IPS-11a (cell line): Measurements from ENCODE around the gene THPO.

Experiments used
- H3K4me3 ChIP-seq: one replicate; pipeline ENCODE4 v1.5.1; 2013; ENCODE audit warnings: low read depth, low read length, control low read depth

The THPO gene

GRCh38 chr3:184368116-184368515, 9.9 kb downstream of the THPO start:
- H3K4me3 ChIP-seq: no peak overlapping the region

DNA sequence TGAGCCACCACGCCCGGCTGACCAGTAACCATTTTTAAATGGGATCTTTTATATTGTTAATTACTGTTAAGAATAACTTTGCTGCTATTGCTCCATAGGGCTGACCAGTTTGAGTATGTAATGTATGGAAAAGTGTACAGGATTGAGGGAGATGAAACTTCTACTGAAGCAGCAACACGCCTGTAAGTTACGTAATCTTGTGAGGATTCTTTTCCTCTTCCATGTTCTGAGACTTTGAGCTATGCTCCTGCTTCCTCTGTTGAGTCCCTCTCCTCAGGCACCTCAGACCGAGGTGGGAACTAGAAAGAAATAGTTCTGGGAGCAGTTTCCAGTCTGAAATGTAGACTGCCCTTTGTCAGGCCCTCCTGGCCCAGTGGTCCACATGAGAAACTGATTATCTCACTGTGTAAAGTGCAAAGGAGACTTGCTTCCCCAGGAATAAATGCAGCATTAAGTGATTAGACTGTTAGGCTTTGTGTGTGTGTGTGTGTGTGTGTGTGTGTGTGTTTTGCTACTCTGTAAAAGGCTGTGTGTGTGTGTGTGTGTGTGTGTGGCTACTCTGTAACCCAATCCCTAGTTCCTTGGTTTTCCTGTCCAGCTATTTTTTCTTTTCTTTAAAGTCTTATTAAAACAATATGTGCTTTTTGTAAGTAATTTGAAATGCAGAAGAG, 11.3 kb downstream of the THPO start:
- H3K4me3 ChIP-seq: no peak overlapping the region

DNA sequence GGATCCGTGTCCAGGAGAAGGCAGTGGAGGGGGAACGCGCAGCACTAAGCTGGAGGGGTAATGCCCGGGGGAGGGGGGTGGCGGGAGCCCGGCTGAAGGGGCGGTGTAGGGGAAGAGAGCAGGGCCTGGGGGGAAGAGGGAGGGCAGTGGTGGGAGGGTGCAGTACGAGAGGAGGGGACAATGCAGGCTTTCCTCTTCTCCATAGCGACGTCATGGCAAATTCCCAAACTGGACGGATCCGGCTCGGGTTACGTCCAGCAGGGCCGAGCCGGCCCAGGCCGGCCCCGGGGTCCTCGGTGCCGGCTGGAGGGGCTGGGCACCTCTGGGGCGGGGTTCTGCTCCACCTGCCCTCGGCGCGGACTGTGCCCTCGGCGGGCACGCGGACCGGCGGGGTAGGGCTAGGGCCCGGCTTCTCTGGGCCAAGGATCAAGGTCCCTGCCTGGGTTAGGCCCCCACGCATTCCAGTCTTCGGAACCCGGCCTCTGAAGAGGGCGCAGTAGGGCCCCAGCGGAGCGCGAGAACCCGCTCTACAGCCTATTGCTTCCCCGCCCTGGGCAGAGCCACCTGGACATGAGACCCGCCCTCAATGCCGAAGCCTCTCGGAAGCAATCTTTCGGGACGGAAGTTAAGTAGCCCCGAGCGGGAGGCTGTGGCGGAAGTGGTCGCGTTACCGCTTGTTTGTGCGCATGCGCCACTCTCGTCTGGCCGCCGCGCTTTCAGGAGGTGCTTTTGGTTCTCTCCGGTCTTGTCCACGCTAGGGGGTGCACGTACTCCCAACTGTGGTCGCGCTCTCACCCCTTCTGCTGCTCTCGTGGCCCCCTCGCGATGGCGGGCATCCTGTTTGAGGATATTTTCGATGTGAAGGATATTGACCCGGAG, 15.1 kb downstream of the THPO start:
- peak overlapping the region; percentile 87 for H3K4me3 ChIP-seq

DNA sequence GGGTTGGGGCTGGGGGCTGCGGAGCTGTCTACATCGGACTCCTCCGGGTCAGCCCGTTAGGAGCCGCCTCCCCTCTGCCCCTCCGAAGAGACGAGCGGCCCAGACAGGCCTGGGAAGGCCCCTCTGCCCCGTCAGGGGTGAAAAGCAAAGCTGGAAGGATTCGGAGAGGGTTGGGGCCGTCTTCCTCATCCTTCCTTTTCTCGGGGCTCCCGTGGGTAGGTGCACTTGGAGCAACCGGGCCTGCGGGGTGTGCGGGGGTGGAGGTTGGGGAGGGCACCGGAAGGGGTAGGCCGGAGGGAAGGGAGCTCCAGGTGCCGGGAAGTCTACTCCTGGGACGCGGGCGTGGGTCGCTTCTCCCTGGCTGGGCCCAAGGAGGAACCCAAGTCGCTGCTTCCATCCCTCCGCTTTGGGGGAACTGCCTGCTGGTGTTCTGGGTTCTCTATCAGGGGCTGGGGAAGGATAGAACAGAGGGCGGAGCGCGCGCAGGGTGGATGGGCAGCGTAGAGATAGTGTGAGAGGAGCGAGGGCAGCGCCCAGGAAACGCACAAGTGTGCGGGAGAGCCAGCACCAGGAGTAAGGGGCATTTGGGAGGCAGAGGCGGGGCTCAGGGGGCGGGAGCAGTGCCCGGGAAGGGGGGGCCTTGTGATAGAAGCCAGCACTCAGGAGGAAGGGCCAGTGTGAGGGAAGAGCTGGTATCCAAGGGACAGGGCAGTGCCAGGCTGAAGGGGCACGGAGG, 15.9 kb downstream of the THPO start:
- H3K4me3 ChIP-seq: peak overlapping the region; percentile 87

DNA sequence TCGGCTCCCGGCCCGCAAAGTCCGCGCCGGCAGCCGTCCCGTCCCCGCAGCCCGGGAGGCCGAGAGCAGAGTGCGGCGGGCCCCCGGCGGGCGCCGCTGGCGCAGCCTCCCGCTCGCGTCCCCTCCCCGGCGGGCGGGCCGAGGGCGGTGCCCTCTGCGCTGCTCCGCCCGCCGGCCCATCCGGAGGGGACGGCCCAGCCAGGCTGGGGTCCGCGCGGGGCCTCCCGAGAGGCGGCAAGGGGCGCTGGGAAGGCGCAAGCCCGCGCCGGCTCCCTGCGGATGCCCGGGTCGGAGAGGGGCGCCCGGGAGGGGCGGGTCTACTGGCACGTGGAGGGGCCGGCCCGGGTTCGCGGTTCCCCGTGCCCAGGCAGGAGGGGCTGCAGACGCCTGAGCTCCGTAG, 16.5 kb downstream of the THPO start, which contains the start of the genes CLCN2 and POLR2H:
Gene CLCN2, minus strand, starts transcription at position 74 of the 400 bp plus-strand sequence. CDS start 126 bp downstream, outside the sequence.
Gene POLR2H, plus strand, starts transcription at position 179 of the 400 bp plus-strand sequence. CDS start 1,783 bp downstream, outside the sequence.
- peak within 1 kb of the TSS; percentile 87 for H3K4me3 ChIP-seq

DNA sequence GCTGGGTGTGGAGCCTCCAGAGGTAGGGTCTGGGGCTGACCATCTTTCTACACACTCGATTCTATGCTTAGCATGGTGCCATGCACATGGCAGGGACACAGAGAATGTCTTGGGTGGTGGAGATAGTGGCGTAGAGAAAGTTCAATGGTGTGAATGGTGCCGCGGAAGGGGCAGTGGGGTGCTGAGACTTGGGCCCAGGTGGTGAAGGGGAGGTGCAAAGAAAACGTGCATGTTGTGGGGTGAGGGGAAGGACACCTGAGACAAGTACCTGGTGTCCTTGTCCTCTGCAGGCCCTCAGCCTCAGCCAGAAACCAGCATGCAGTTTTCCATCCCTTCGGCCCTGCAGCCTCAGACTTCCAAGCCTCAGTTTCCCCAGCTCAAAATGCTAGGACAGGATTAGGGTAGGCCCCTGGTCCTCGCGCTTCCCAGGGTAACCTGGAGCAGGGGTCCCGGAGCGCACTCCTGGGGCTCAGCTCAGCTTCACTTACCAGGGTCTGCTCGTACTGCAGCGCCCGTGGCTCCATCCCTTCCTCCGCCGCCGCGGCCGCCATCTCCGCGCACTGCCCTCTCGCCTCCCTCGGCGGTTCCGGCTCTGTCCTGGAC, 17.0 kb downstream of the THPO start:
- peak overlapping the region; percentile 87 for H3K4me3 ChIP-seq

DNA sequence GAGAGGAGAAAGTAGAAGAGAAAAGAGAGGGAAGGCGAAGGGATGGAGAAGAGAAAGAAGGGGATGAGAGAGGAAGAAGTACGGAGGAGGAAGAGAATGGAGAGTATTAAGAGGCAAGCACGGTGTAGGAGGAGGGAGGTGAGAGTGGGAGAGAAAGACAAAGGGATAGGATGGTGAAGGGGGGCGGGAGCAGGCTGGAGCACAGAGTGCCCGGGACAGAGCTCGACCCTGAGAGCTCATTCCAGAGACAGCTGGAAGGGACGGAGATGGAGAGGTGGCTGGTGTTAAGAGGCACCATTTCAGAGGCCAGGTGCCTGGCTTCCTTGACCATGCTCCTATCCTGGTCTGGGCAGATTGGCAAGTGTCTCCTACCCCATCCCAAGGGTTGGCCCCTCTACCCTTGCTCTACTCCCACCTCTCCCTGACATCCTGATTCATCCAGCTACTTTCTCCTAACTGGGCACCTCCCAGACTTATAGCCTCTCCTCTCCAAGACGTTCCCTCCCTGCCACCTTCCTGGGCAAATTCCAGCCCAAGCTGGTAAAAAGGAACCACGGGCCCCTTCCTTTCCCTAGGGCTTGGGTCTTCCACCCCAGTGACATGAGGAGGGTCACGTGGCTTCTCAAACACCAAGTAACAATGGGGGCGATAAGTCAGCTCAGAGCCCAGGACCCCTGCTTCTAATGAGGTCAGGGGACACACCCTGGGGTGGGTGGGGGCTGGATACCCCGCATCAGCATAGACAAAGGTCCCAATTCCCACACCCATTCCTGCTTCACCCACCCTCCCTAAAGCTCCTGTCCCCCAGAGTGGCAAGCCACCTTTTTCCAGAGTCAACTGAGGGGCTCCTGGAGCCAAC, 17.7 kb downstream of the THPO start:
- peak overlapping the region; percentile 87 for H3K4me3 ChIP-seq

- no peak overlapping the region for H3K4me3 ChIP-seq
Observed at GRCh38 chr3:184359610-184360009, 18.4 kb downstream of the THPO start.

DNA sequence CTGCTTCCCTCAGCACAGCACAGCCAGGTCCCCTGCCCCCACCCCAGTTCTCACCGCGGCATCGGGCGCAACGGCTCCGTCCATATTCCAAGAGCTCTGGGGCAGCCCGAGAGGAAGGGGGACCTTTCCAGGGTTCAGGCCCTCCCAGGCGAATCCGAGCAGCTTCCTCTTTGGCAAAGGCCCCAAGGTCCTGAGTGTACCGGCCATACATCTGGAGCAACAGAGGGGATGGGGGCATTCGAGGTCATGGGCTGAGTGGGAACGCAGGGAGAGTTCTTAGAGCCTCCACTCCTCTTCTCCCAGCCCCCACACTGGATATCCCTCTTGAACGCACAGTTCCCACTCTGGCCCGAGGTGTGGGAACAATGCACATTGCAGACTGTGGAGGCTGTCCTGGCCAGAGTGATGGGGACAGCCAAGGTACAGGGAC, 19.1 kb downstream of the THPO start:
- H3K4me3 ChIP-seq: no peak overlapping the region

DNA sequence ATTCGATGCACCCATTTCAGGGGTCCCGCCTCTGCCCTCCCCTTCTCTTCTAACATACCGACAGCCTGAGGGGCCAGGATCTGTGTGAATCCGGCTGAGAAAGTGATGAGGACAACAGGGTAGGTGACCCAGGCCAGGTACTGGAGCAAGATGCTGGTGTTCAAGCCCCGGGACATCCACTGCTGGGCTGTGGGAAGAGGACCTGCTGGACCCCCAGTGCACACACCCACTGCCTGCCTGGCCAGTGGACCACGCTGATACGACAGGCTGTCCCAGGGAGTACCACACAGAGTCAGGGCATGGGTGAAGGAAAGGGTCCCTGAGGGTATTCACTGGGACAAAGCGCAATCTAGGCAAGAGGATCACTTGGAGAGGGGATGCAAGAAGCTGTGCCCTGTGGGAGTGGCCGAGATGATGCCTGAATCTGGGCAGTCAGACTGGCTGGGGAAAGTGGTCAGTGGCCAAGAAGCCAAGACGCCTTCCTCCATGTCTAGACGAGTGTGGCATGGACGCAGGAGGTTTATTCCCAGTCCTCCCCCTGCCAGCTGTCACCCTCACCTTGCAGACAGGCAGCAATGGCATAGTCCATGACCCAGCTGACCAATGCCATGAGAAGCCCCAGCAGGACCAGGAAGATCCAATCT, 19.8 kb downstream of the THPO start:
- H3K4me3 ChIP-seq: no peak overlapping the region

DNA sequence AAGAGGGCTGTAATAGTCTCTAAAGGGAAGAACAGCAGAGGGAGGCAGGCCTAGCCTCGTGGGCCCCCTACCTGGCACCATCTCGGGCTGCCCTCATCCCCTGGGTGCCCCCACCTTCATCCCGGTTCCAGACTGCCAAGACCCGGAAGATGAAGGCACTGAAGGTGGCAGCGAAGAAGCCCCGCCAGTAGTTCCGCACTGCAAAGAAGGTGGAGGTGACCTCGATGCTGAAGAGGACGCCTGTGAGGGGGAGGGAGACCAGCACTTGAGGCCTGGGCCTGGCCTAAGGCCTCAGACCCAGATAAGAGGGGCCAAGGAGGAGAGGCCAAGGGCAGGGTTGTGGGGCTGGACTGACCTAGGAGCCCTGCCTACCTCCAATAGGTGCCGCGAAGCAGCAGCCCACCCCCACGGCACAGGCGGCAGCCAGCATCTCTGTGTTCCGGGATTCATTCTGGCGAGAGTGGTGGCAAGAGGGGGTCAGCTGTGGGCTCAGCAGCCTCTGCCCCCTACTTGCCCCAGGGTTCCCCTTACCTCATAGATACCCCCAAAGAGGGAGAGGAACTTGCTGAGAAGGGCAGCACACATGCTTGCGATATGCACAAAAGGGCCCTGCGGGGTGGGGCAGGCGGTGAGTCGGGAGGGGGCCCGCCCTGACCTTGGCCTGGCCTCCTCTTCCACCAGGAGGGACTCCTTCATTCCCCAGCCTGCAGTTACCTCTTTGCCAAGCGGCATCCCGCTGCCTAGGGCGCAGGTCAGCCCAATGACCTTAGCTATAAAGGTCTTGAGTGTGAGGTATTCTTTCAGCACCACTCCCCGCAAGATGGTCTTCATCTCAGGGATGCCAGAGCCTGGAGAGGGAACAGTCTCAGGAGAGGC, 20.5 kb downstream of the THPO start:
- H3K4me3 ChIP-seq: no peak overlapping the region

DNA sequence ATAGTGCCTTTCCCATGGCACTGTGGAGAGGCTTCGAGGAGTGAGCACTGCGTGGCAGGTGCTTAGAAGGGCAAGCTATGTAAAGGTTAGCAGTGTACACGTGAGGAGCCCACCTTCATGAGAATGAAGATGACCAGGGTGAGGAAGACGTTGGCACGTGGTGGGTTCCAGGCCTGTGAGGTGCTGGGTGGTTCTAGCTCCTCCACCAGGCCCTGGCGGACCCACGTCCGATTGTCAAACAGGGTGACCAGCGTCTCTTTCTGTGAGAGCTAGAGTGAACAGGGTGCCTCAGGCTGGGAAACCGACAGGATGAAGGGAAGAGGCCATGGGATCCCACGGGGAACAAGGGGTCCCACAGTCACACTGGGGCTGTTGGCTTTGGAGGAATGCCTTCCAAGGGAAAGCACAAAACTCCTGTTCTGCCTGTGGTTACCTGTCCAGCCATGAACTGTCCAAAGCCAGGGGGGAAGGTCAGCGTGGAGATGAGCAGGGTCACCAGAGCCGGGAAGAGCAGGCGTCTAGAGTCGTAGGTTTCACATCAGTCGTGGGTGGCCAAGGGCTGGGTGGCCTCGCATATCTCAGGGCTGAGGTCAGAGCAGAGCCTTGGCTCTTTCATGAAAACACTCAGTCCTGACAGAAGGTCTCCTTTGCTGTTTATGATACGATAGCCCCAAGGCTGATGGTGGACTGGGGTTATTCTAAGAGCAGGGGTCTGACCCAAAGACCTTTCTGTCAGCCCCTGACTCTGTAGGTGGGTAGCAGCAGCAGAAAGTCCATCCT, 22.6 kb downstream of the THPO start:
- H3K4me3 ChIP-seq: no peak overlapping the region

DNA sequence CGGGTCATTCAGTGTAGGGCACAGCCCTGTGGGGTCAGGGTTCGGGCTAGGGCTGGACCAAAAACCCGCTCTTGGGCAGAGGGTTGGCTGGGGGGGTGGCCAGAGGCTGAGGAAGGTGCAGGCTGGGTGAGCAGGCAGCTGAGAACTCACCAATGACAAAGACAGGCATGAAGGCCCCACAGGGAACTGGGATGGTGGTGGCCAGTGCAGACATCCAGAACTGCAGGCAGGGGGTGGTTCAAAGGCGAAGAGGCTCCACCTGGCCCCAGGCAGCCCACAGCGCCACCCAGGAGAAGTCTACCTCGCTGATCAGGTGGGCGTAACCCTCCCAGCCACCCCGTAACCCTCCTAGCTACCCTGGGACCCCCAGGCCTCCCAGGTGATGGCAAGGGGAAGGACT, 23.3 kb downstream of the THPO start:
- H3K4me3 ChIP-seq: no peak overlapping the region

GRCh38 chr3:184354121-184354728, 23.8 kb downstream of the THPO start:
- no peak overlapping the region for H3K4me3 ChIP-seq

GRCh38 chr3:184353546-184353941, 24.5 kb downstream of the THPO start:
- no peak overlapping the region for H3K4me3 ChIP-seq

GRCh38 chr3:184352897-184353545, 25.0 kb downstream of the THPO start:
- no peak overlapping the region for H3K4me3 ChIP-seq
